ENCODE measurements around the gene ADARB1. TPM values are rescaled to one million over a fixed set of nuclear protein-coding genes. Genes with fewer than 3 reads are reported as not detected.

Gene ADARB1
- total and polyA plus RNA-seq, 2 donors (not counting 1 experiment from before 2014, with no cell fraction given) = 17.1 to 33.3 TPM

DNA sequence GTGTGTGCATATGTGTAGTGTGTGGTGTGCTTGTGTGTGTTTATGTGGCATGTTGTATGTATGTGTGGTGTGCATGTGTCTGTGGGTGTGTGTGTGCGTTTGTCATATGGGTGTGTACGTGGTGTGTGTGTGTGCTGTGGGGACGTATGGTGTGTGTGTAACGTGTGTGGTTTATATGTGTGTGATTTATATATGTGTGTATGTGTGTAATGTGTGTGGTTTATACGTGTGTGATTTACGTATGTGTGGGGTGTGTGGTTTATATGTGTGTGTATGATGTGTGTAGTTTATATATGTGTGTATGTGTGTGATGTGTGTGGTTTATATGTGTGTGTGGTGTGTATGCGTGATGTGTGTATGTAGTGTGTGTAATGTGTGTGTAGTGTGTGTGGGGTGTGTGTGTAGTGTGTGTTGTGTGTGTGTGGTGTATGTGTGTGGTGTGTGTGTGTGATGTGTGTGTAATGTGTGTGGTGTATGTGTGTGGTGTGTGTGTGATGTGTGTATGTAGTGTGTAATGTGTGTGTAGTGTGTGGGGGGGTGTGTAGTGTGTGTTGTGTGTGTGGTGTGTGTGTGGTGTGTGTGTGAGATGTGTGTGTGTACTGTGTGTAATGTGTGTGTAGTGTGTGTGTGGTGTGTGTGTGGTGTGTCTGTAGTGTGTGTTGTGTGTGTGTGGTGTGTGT is 32.3 kb upstream of the ADARB1 start:
- 96% methylated on average over 7 of the region's 7 CpGs for WGBS (ENCODE audit: insufficient coverage)
- no peak for TF ChIP-seq EZH2 (IDR thresholded peaks at IDR 0.05; ENCODE audit: borderline replicate concordance, insufficient read depth, low read depth, low read length, poor library complexity, severe bottlenecking)
- TF ChIP-seq, protein P1, sequence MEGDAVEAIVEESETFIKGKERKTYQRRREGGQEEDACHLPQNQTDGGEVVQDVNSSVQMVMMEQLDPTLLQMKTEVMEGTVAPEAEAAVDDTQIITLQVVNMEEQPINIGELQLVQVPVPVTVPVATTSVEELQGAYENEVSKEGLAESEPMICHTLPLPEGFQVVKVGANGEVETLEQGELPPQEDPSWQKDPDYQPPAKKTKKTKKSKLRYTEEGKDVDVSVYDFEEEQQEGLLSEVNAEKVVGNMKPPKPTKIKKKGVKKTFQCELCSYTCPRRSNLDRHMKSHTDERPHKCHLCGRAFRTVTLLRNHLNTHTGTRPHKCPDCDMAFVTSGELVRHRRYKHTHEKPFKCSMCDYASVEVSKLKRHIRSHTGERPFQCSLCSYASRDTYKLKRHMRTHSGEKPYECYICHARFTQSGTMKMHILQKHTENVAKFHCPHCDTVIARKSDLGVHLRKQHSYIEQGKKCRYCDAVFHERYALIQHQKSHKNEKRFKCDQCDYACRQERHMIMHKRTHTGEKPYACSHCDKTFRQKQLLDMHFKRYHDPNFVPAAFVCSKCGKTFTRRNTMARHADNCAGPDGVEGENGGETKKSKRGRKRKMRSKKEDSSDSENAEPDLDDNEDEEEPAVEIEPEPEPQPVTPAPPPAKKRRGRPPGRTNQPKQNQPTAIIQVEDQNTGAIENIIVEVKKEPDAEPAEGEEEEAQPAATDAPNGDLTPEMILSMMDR (IDR thresholded peaks at IDR 0.05) = no peak
- CTCF ChIA-PET = no interaction called here
- no peaks in the 10 kb centered on the region for H3K79me2 ChIP-seq (ENCODE audit: control insufficient read depth, insufficient read depth, low read length)
- peaks cover 0 to 11% (median 2%) of the 10 kb centered on the region in 4 experiments for H3K27me3 ChIP-seq (replicated peaks in 1 of 4; ENCODE audit: control extremely low read depth in 1 of 4, control insufficient read depth in 3 of 4, insufficient read depth in 4 of 4, low read length in 3 of 4)
- intact Hi-C loops (cut with micrococcal nuclease) = no loop called here
- no peak for ATAC-seq (ENCODE audit: low read depth)
- H3K27me3 Mint-ChIP-seq = peaks cover 29% of the 10 kb centered on the region
- no peak overlapping the region for H3K9ac ChIP-seq (ENCODE audit: low read length)
- H3K4me1 Mint-ChIP-seq = peaks cover 4% of the 10 kb centered on the region
- POLR2A ChIA-PET = no interaction called here
- no peaks in the 10 kb centered on the region for H3K36me3 ChIP-seq (replicated peaks in 1 of 2; ENCODE audit: control extremely low read depth in 1 of 2, control insufficient read depth in 1 of 2, extremely low read depth in 1 of 2, insufficient read depth in 2 of 2, low read length in 1 of 2)
- no peak overlapping the region for H3K4me2 ChIP-seq (replicated peaks; ENCODE audit: low read depth, low read length, poor library complexity, severe bottlenecking)
- H3K27ac Mint-ChIP-seq = no peak overlapping the region
- H3K4me3 ChIP-seq (ENCODE audit: control extremely low read depth in 1 of 5, extremely low read depth in 1 of 5, insufficient read depth in 1 of 5, low read depth in 2 of 5, low read length in 4 of 5) = no peak overlapping the region
- no peak overlapping the region for H3K4me3 Mint-ChIP-seq
- no peaks in the 10 kb centered on the region for H3K4me1 ChIP-seq (ENCODE audit: control insufficient read depth in 2 of 2, insufficient read depth in 2 of 2, low read length in 2 of 2)
- no peak for DNase-seq
- H3K27ac ChIP-seq (ENCODE audit: low read length in 2 of 2) = no peak overlapping the region
- peaks cover 7% of the 10 kb centered on the region for H3K9me3 Mint-ChIP-seq (ENCODE audit: insufficient read depth)
- H2AFZ ChIP-seq (ENCODE audit: insufficient read depth, low read depth, low read length, poor library complexity, severe bottlenecking) = no peak overlapping the region
- H3K9me3 ChIP-seq (ENCODE audit: control extremely low read depth in 1 of 3, control insufficient read depth in 2 of 3, insufficient read depth in 1 of 3, low read length in 2 of 3) = peaks cover 0 to 16% (median 4%) of the 10 kb centered on the region in 3 donors
- H4K20me1 ChIP-seq (ENCODE audit: control insufficient read depth, insufficient read depth, low read length, poor library complexity, severe bottlenecking) = no peaks in the 10 kb centered on the region

DNA sequence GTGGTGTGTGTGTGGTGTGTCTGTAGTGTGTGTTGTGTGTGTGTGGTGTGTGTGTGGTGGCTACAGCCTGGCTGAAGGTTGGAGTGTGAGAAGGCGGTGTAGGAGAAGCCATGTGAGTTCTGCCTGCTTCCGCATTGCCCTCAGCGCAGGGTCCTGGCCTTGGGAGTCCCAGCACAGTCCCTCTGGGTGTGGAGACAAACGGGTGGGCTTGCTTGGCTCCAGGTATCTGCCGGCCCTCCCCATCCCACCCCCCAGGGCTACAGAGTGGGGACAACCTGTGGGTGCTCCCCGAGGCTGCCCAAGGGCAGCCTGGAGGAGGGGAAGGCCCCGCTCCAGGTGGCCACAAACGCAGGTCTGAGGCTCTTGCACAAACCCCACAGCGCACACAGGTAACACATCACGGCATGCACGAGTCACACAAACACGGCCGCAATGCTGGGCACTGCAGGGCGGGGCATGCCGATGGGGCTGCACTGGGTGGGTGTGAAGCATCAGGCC is 31.7 kb upstream of the ADARB1 start:
- H3K4me3 ChIP-seq (ENCODE audit: control extremely low read depth in 1 of 5, extremely low read depth in 1 of 5, insufficient read depth in 1 of 5, low read depth in 2 of 5, low read length in 4 of 5) = no peak overlapping the region
- ChIA-PET CTCF (no interaction called here), POLR2A (no interaction called here)
- peaks cover 29% of the 10 kb centered on the region for H3K27me3 Mint-ChIP-seq
- intact Hi-C loops (cut with micrococcal nuclease) = no loop called here
- H4K20me1 ChIP-seq (ENCODE audit: control insufficient read depth, insufficient read depth, low read length, poor library complexity, severe bottlenecking) = no peaks in the 10 kb centered on the region
- no peak overlapping the region for H3K4me3 Mint-ChIP-seq
- no peak overlapping the region for H3K4me2 ChIP-seq (replicated peaks; ENCODE audit: low read depth, low read length, poor library complexity, severe bottlenecking)
- peaks cover 0 to 15% (median 7%) of the 10 kb centered on the region in 3 donors for H3K9me3 ChIP-seq (ENCODE audit: control extremely low read depth in 1 of 3, control insufficient read depth in 2 of 3, insufficient read depth in 1 of 3, low read length in 2 of 3)
- H3K27me3 ChIP-seq (replicated peaks in 1 of 4; ENCODE audit: control extremely low read depth in 1 of 4, control insufficient read depth in 3 of 4, insufficient read depth in 4 of 4, low read length in 3 of 4) = peaks cover 0 to 11% (median 2%) of the 10 kb centered on the region in 4 experiments
- TF ChIP-seq, protein P1 (IDR thresholded peaks at IDR 0.05) = no peak
- TF ChIP-seq EZH2 (IDR thresholded peaks at IDR 0.05; ENCODE audit: borderline replicate concordance, insufficient read depth, low read depth, low read length, poor library complexity, severe bottlenecking) = no peak
- H3K79me2 ChIP-seq (ENCODE audit: control insufficient read depth, insufficient read depth, low read length) = no peaks in the 10 kb centered on the region
- H3K27ac ChIP-seq (ENCODE audit: low read length in 2 of 2) = no peak overlapping the region
- peaks cover 12% of the 10 kb centered on the region for H3K9me3 Mint-ChIP-seq (ENCODE audit: insufficient read depth)
- no peak overlapping the region for H3K9ac ChIP-seq (ENCODE audit: low read length)
- 84% methylated on average over 10 of the region's 15 CpGs for WGBS (ENCODE audit: insufficient coverage)
- H3K36me3 ChIP-seq (replicated peaks in 1 of 2; ENCODE audit: control extremely low read depth in 1 of 2, control insufficient read depth in 1 of 2, extremely low read depth in 1 of 2, insufficient read depth in 2 of 2, low read length in 1 of 2) = no peaks in the 10 kb centered on the region
- H3K4me1 Mint-ChIP-seq = peaks cover 4% of the 10 kb centered on the region
- DNase-seq = no peak
- H2AFZ ChIP-seq (ENCODE audit: insufficient read depth, low read depth, low read length, poor library complexity, severe bottlenecking) = no peak overlapping the region
- no peaks in the 10 kb centered on the region for H3K4me1 ChIP-seq (ENCODE audit: control insufficient read depth in 2 of 2, insufficient read depth in 2 of 2, low read length in 2 of 2)
- ATAC-seq (ENCODE audit: low read depth) = no peak
- no peak overlapping the region for H3K27ac Mint-ChIP-seq

Measured in B cell (primary cell).